Measurements from ENCODE around the gene TMC8. TPM values are rescaled to one million over a fixed set of nuclear protein-coding genes. Genes with fewer than 3 reads are reported as not detected.

The TMC8 gene
- total RNA-seq, 4 donors from 2014 or later = 1.7 to 12.0 (median 3.0) TPM

- H3K4me3 ChIP-seq = no peak overlapping the region
- no peak for TF ChIP-seq POLR2A (IDR thresholded peaks at IDR 0.05)
- no peak for TF ChIP-seq EP300 (IDR thresholded peaks at IDR 0.05)
- no peak for TF ChIP-seq POLR2AphosphoS5 (IDR thresholded peaks at IDR 0.05)
- no peak for TF ChIP-seq CTCF (IDR thresholded peaks at IDR 0.05)
- 93% methylated on average over 5 of the region's 21 CpGs; no CpG with 5 or more reads in 1 of the 2 donors for WGBS, 2 donors (ENCODE audit: low coverage in 1 of 2)
- no peak for ATAC-seq
- H3K36me3 ChIP-seq = no peaks in the 10 kb centered on the region
- H3K9me3 ChIP-seq = no peaks in the 10 kb centered on the region
- no peaks in the 10 kb centered on the region for H3K27me3 ChIP-seq
- peaks cover 0 to 60% (median 22%) of the 10 kb centered on the region in 3 donors for H3K4me1 ChIP-seq
- H3K27ac ChIP-seq = peak overlapping the region in 3 of 4 donors; percentile 65 to 67 (median 66)
Observed at GRCh38 chr17:78143214-78144146, 12.9 kb downstream of the TMC8 start.

GRCh38 chr17:78144147-78144719, 13.7 kb downstream of the TMC8 start:
- 18% methylated on average over 2 of the region's 11 CpGs; no CpG with 5 or more reads in 1 of the 2 donors for WGBS, 2 donors (ENCODE audit: low coverage in 1 of 2)
- Histone ChIP-seq H3K4me3 (no peak overlapping the region), H3K4me1 (peaks cover 0 to 63% (median 22%) of the 10 kb centered on the region in 3 donors)

GRCh38 chr17:78144736-78145641, 14.4 kb downstream of the TMC8 start:
- Histone ChIP-seq H3K27ac (peak overlapping the region in 3 of 4 donors; percentile 65 to 67 (median 66)), H3K4me3 (no peak overlapping the region)
- WGBS, 2 donors (ENCODE audit: low coverage in 1 of 2) = no CpG with 5 or more reads among the region's 18 CpGs

More at GRCh38 chr17:78144147-78144719, 13.7 kb downstream of the TMC8 start:
- H3K9me3 ChIP-seq = no peaks in the 10 kb centered on the region
- H3K27ac ChIP-seq = peak overlapping the region in 3 of 4 donors; percentile 65 to 67 (median 66)
- TF ChIP-seq CTCF (IDR thresholded peaks at IDR 0.05) = peak in 3 of 4 experiments; percentile 17 to 33 (median 33)
- TF ChIP-seq POLR2AphosphoS5 (IDR thresholded peaks at IDR 0.05) = peak; percentile 38
- TF ChIP-seq EP300 (IDR thresholded peaks at IDR 0.05) = no peak
- TF ChIP-seq POLR2A (IDR thresholded peaks at IDR 0.05) = no peak
- H3K36me3 ChIP-seq = no peaks in the 10 kb centered on the region
- no peaks in the 10 kb centered on the region for H3K27me3 ChIP-seq
- peak; percentile 73 for ATAC-seq

More at GRCh38 chr17:78144736-78145641, 14.4 kb downstream of the TMC8 start:
- TF ChIP-seq CTCF (IDR thresholded peaks at IDR 0.05) (no peak), POLR2AphosphoS5 (IDR thresholded peaks at IDR 0.05) (no peak), POLR2A (IDR thresholded peaks at IDR 0.05) (no peak), EP300 (IDR thresholded peaks at IDR 0.05) (no peak)
- Histone ChIP-seq H3K4me1 (peaks cover 0 to 63% (median 22%) of the 10 kb centered on the region in 3 donors), H3K27me3 (no peaks in the 10 kb centered on the region), H3K9me3 (no peaks in the 10 kb centered on the region), H3K36me3 (no peaks in the 10 kb centered on the region)
- peak; percentile 14 for ATAC-seq
